HepG2 (cell line): Measurements from ENCODE around the gene SNRPB2. TPM values are rescaled to one million over a fixed set of nuclear protein-coding genes. Genes with fewer than 3 reads are reported as not detected.
A peak's percentile ranks its signal among the peaks of the same experiment; 100 is the strongest.

ENCODE experiments used
- BORCS8-MEF2B ChIP-seq: sonication (generic); formaldehyde crosslinking; IDR thresholded peaks from 2 replicates; pipeline ENCODE4 v1.8.0; 2022; ENCODE audit warnings: mild to moderate bottlenecking, missing genetic modification reagents
- EZH2 ChIP-seq: conservative IDR thresholded peaks from 2 replicates; pipeline ENCODE4 v1.6.1; 2012; ENCODE audit warnings: mild to moderate bottlenecking, low read depth, low read length, moderate library complexity
- FOXP1 ChIP-seq, 2 experiments: fragments of 450-650 bp in 1 of 2; IDR thresholded peaks; 2 replicates each; pipeline ENCODE4 v1.6.1; 2017 to 2018; ENCODE audit warnings: antibody characterized with exemption in 1 of 2
- PHB2 ChIP-seq: fragments of 450-650 bp; IDR thresholded peaks from 2 replicates; pipeline ENCODE4 v1.6.1; 2018; ENCODE audit not compliant: partially characterized antibody
- RARA ChIP-seq: IDR thresholded peaks from 2 replicates; pipeline ENCODE4 v1.6.1; 2016; ENCODE audit warnings: missing genetic modification reagents, missing compliant biosample characterization
- ZBTB8A ChIP-seq: sonication (generic); formaldehyde crosslinking; IDR thresholded peaks from 2 replicates; pipeline ENCODE4 v1.4.0; 2020; ENCODE audit warnings: mild to moderate bottlenecking, low read depth, missing genetic modification reagents, borderline replicate concordance
- ZFAT ChIP-seq: sonication (generic); formaldehyde crosslinking; conservative IDR thresholded peaks from 2 replicates; pipeline ENCODE4 v1.8.1; 2023; ENCODE audit warnings: missing genetic modification reagents, inconsistent platforms
- ZKSCAN8 ChIP-seq: IDR thresholded peaks from 2 replicates; pipeline ENCODE4 v1.6.1; 2016; ENCODE audit warnings: borderline replicate concordance, missing genetic modification reagents, missing compliant biosample characterization
- ZNF329 ChIP-seq: sonication (generic); formaldehyde crosslinking; IDR thresholded peaks from 2 replicates; pipeline ENCODE4 v1.9.0; 2021; ENCODE audit warnings: low read depth, mild to moderate bottlenecking, missing genetic modification reagents
- ZNF33A ChIP-seq: sonication (generic); formaldehyde crosslinking; IDR thresholded peaks from 2 replicates; pipeline ENCODE4 v1.5.1; 2020; ENCODE audit warnings: missing genetic modification reagents, mild to moderate bottlenecking, moderate library complexity, borderline replicate concordance
- ZNF432 ChIP-seq: sonication (generic); formaldehyde crosslinking; IDR thresholded peaks from 2 replicates; pipeline ENCODE4 v1.5.0; 2020; ENCODE audit warnings: missing genetic modification reagents, mild to moderate bottlenecking, borderline replicate concordance
- ZNF577 ChIP-seq: sonication (generic); formaldehyde crosslinking; IDR thresholded peaks from 2 replicates; pipeline ENCODE4 v1.4.0; 2020; ENCODE audit warnings: mild to moderate bottlenecking, low read depth, missing genetic modification reagents, borderline replicate concordance
- ZNF652 ChIP-seq: IDR thresholded peaks from 2 replicates; pipeline ENCODE4 v1.6.1; 2016; ENCODE audit warnings: low read depth, borderline replicate concordance
- ZNF761 ChIP-seq: sonication (generic); formaldehyde crosslinking; conservative IDR thresholded peaks from 2 replicates; pipeline ENCODE4 v1.4.0; 2020; ENCODE audit warnings: mild to moderate bottlenecking, missing genetic modification reagents
- ZNF839 ChIP-seq: sonication (generic); formaldehyde crosslinking; IDR thresholded peaks from 2 replicates; pipeline ENCODE4 v1.4.0; 2020; ENCODE audit warnings: missing genetic modification reagents, mild to moderate bottlenecking, borderline replicate concordance
- polyA plus RNA-seq, 8 experiments: library from polyadenylated mRNA; depleted of rRNA in 3 of 8; stranded (reverse) in 7 of 8; unstranded in 1 of 8; fragments of >200 nt; fragmentation: Illumina TruSeq in 4 of 8; extraction: Trizol in 4 of 8; gene quantifications; 2 replicates each; pipeline versions ENCODE4 v1.2.1 to v1.2.3, GENCODE V29; 2011 to 2016; ENCODE audit warnings: low read depth in 4 of 8, missing spikeins in 1 of 8, mixed read lengths in 1 of 8; ENCODE audit not compliant: insufficient read depth in 1 of 8
- total RNA-seq, 5 experiments: library from RNA; depleted of rRNA; stranded (reverse); fragments of >200 nt; fragmentation: Illumina TruSeq; extraction: Trizol; gene quantifications; 2 replicates each; pipeline ENCODE4 v1.2.3, GENCODE V29; 2016; ENCODE audit warnings: low read depth in 1 of 5
- TF ChIP-seq, protein P1 (sequence below): sonication (generic); formaldehyde crosslinking; IDR thresholded peaks from 2 replicates; pipeline ENCODE4 v1.8.1; 2023; ENCODE audit warnings: mild to moderate bottlenecking, moderate library complexity, missing genetic modification reagents
- TF ChIP-seq, protein P2 (sequence below): fragments of 450-650 bp; IDR thresholded peaks from 2 replicates; pipeline ENCODE4 v1.6.1; 2017
- TF ChIP-seq, protein P3 (sequence below): sonication (generic); formaldehyde crosslinking; IDR thresholded peaks from 2 replicates; pipeline ENCODE4 v1.4.0; 2020; ENCODE audit warnings: mild to moderate bottlenecking, missing genetic modification reagents
- TF ChIP-seq, protein P4 (sequence below): sonication (generic); formaldehyde crosslinking; IDR thresholded peaks from 2 replicates; pipeline ENCODE4 v1.5.0; 2020; ENCODE audit warnings: missing genetic modification reagents, mild to moderate bottlenecking, borderline replicate concordance
- TF ChIP-seq, protein P5 (sequence below): sonication (generic); formaldehyde crosslinking; conservative IDR thresholded peaks from 2 replicates; pipeline ENCODE4 v1.8.1; 2023; ENCODE audit warnings: missing genetic modification reagents

The SNRPB2 gene
- total and polyA plus RNA-seq, 2 of the 13 experiments (the other 11 are each of a cell fraction or from before 2014, with no cell fraction given) = 107 to 204 TPM

- TF ChIP-seq, protein P1, sequence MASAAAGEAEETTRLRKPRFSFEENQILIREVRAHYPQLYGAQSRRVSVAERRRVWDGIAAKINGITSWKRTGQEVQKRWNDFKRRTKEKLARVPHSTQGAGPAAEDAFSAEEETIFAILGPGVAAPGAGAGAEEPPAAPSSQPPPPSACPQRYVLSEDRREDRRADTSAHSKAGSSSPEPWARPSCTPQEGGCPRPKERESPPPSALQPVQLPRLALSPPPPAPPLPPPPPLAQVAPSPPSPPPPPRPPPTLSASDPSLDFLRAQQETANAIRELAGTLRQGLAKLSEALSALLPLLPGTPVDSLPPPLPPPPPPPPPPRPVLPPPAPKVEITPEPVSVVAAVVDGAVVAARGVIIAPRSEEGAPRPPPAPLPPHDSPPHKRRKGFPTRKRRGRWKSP = peak; percentile 96
- TF ChIP-seq ZNF33A (CRISPR knock-in tag) (peak; percentile 96), BORCS8-MEF2B (peak; percentile 98), ZBTB8A (peak; percentile 95), ZNF432 (CRISPR knock-in tag) (0 out of 2 replicates have a peak, but pooled peaks have one; percentile 70), ZKSCAN8 (CRISPR knock-in tag) (peak; percentile 95), ZNF652 (CRISPR knock-in tag) (peak; percentile 63), FOXP1 (IDR thresholded peaks at IDR 0.05) (no peak), FOXP1 (CRISPR knock-in tag; IDR thresholded peaks at IDR 0.05) (peak; percentile 68), PHB2 (no peak), EZH2 (peak; percentile 44; the same call in 1 of the 2 replicates), ZNF577 (CRISPR knock-in tag) (0 out of 2 replicates have a peak, but pooled peaks have one; percentile 95), ZNF761 (CRISPR knock-in tag) (peak; percentile 98), ZNF329 (CRISPR knock-in tag) (peak; percentile 91), ZNF839 (CRISPR knock-in tag) (peak; percentile 99), ZFAT (CRISPR knock-in tag) (no peak), RARA (CRISPR knock-in tag) (peak; percentile 66)
- TF ChIP-seq, protein P2, sequence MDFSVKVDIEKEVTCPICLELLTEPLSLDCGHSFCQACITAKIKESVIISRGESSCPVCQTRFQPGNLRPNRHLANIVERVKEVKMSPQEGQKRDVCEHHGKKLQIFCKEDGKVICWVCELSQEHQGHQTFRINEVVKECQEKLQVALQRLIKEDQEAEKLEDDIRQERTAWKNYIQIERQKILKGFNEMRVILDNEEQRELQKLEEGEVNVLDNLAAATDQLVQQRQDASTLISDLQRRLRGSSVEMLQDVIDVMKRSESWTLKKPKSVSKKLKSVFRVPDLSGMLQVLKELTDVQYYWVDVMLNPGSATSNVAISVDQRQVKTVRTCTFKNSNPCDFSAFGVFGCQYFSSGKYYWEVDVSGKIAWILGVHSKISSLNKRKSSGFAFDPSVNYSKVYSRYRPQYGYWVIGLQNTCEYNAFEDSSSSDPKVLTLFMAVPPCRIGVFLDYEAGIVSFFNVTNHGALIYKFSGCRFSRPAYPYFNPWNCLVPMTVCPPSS = no peak
- TF ChIP-seq, protein P3, sequence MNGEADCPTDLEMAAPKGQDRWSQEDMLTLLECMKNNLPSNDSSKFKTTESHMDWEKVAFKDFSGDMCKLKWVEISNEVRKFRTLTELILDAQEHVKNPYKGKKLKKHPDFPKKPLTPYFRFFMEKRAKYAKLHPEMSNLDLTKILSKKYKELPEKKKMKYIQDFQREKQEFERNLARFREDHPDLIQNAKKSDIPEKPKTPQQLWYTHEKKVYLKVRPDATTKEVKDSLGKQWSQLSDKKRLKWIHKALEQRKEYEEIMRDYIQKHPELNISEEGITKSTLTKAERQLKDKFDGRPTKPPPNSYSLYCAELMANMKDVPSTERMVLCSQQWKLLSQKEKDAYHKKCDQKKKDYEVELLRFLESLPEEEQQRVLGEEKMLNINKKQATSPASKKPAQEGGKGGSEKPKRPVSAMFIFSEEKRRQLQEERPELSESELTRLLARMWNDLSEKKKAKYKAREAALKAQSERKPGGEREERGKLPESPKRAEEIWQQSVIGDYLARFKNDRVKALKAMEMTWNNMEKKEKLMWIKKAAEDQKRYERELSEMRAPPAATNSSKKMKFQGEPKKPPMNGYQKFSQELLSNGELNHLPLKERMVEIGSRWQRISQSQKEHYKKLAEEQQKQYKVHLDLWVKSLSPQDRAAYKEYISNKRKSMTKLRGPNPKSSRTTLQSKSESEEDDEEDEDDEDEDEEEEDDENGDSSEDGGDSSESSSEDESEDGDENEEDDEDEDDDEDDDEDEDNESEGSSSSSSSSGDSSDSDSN (CRISPR knock-in tag) = peak; percentile 91
- TF ChIP-seq, protein P4, sequence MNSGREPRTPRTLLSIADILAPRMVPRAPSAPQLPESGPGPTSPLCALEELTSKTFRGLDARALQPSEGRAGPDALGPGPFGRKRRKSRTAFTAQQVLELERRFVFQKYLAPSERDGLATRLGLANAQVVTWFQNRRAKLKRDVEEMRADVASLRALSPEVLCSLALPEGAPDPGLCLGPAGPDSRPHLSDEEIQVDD (CRISPR knock-in tag) = peak; percentile 98
- TF ChIP-seq, protein P5, sequence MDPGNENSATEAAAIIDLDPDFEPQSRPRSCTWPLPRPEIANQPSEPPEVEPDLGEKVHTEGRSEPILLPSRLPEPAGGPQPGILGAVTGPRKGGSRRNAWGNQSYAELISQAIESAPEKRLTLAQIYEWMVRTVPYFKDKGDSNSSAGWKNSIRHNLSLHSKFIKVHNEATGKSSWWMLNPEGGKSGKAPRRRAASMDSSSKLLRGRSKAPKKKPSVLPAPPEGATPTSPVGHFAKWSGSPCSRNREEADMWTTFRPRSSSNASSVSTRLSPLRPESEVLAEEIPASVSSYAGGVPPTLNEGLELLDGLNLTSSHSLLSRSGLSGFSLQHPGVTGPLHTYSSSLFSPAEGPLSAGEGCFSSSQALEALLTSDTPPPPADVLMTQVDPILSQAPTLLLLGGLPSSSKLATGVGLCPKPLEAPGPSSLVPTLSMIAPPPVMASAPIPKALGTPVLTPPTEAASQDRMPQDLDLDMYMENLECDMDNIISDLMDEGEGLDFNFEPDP (CRISPR knock-in tag) = no peak
These were observed at the start of gene SNRPB2 (continued) for GRCh38 chr20:16729565-16730460.
